ENCODE measurements around the gene OR6N1. TPM values are rescaled to one million over a fixed set of nuclear protein-coding genes. Genes with fewer than 3 reads are reported as not detected.

The OR6N1 gene
- total and polyA plus RNA-seq, 5 donors from 2014 or later = not detected

DNA sequence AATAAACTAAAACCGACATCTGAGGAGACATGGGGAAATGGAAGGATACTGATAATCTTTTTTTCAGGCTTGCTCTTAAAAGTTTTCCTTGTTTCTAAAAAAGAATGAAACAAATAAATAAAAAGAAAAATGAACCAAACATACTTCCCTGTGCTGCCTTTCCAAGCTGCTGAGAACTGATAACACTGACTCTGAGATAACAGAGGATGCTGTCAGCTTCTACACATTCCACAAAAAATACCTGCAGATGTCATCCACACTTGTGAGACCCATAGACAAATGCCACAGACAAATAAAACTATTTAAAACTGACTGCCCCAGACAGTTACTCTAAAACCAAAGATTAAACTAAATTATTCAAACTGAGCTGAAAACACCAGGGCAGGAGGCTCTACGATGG is 39.5 kb downstream of the OR6N1 start:
- ATAC-seq (ENCODE audit: low read depth in 2 of 2) = no peak
- no peak for DNase-seq
- Mint-ChIP-seq H3K27me3 (peaks cover 26% of the 10 kb centered on the region), H3K27ac (peak overlapping the region in 1 of 3 donors; percentile 7), H3K9me3 (peaks cover 0 to 2% (median 0%) of the 10 kb centered on the region in 7 donors), H3K4me1 (no peaks in the 10 kb centered on the region), H3K36me3 (no peaks in the 10 kb centered on the region), H3K4me3 (no peak overlapping the region)
- Histone ChIP-seq H3K4me3 (ENCODE audit: low read depth, low read length) (no peak overlapping the region), H3K27ac (ENCODE audit: insufficient read depth, low read length, poor library complexity, severe bottlenecking) (no peak overlapping the region), H3K4me1 (ENCODE audit: control insufficient read depth, insufficient read depth, low read length, poor library complexity, severe bottlenecking) (no peaks in the 10 kb centered on the region), H3K9me3 (ENCODE audit: control insufficient read depth in 2 of 2, low read length in 2 of 2) (no peaks in the 10 kb centered on the region), H3K27me3 (ENCODE audit: control insufficient read depth, insufficient read depth, low read length) (peaks cover 8% of the 10 kb centered on the region), H3K36me3 (ENCODE audit: control insufficient read depth, insufficient read depth, low read length) (no peaks in the 10 kb centered on the region)

DNA sequence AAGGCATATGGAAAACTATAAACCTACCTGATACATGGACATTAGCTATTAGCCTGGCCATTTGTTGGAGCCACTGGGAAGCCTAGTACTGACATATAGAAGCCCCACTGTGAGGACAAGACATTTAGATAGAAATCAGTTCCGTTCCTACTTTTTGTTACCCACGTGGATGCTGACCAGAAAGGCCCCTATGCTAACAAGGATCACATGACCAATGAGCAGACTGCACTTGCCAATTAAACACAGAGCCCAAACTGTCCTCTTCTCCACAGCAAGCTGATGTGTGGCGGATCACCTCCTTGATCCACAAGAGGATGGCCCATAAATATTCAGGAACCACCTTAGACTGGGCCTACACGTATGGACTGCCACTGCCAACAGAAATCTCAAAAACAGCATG is 40.3 kb downstream of the OR6N1 start:
- Mint-ChIP-seq H3K4me1 (no peaks in the 10 kb centered on the region), H3K36me3 (no peaks in the 10 kb centered on the region), H3K9me3 (no peaks in the 10 kb centered on the region), H3K27me3 (peaks cover 26% of the 10 kb centered on the region), H3K4me3 (no peak overlapping the region), H3K27ac (no peak overlapping the region)
- Histone ChIP-seq H3K9me3 (ENCODE audit: control insufficient read depth in 2 of 2, low read length in 2 of 2) (no peaks in the 10 kb centered on the region), H3K4me3 (ENCODE audit: low read depth, low read length) (no peak overlapping the region), H3K4me1 (ENCODE audit: control insufficient read depth, insufficient read depth, low read length, poor library complexity, severe bottlenecking) (no peaks in the 10 kb centered on the region), H3K36me3 (ENCODE audit: control insufficient read depth, insufficient read depth, low read length) (no peaks in the 10 kb centered on the region), H3K27ac (ENCODE audit: insufficient read depth, low read length, poor library complexity, severe bottlenecking) (no peak overlapping the region), H3K27me3 (ENCODE audit: control insufficient read depth, insufficient read depth, low read length) (peaks cover 8% of the 10 kb centered on the region)
- DNase-seq (no peak), ATAC-seq (ENCODE audit: low read depth in 2 of 2) (no peak)

DNA sequence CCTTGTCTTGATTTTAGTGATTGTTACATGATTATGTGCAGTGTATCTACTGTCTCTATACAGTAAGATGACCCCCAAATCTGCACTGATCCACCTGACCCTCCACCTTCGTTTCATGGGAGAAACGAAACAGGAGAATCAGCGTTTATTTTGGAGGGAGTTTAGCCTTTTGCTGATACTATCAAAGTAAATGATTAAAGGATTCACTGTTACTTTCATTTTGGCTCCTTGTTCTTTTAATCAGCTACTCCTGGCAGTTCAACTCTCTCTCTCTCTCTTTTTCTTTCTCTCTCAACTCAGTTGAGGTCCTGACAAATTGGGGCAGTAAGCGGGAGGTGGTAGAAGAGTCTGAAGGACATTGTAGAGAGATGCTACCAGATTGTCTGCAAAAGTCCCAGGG is 41.5 kb downstream of the OR6N1 start:
- ATAC-seq (ENCODE audit: low read depth in 2 of 2) (no peak), DNase-seq (no peak)
- Mint-ChIP-seq H3K36me3 (no peaks in the 10 kb centered on the region), H3K27ac (no peak overlapping the region), H3K4me1 (no peaks in the 10 kb centered on the region), H3K9me3 (no peaks in the 10 kb centered on the region), H3K4me3 (no peak overlapping the region), H3K27me3 (peaks cover 26% of the 10 kb centered on the region)
- H3K9me3 ChIP-seq (ENCODE audit: control insufficient read depth in 2 of 2, low read length in 2 of 2) = no peaks in the 10 kb centered on the region
- H3K27ac ChIP-seq (ENCODE audit: insufficient read depth, low read length, poor library complexity, severe bottlenecking) = no peak overlapping the region
- no peaks in the 10 kb centered on the region for H3K4me1 ChIP-seq (ENCODE audit: control insufficient read depth, insufficient read depth, low read length, poor library complexity, severe bottlenecking)
- no peak overlapping the region for H3K4me3 ChIP-seq (ENCODE audit: low read depth, low read length)
- H3K27me3 ChIP-seq (ENCODE audit: control insufficient read depth, insufficient read depth, low read length) = peaks cover 14% of the 10 kb centered on the region
- no peaks in the 10 kb centered on the region for H3K36me3 ChIP-seq (ENCODE audit: control insufficient read depth, insufficient read depth, low read length)

DNA sequence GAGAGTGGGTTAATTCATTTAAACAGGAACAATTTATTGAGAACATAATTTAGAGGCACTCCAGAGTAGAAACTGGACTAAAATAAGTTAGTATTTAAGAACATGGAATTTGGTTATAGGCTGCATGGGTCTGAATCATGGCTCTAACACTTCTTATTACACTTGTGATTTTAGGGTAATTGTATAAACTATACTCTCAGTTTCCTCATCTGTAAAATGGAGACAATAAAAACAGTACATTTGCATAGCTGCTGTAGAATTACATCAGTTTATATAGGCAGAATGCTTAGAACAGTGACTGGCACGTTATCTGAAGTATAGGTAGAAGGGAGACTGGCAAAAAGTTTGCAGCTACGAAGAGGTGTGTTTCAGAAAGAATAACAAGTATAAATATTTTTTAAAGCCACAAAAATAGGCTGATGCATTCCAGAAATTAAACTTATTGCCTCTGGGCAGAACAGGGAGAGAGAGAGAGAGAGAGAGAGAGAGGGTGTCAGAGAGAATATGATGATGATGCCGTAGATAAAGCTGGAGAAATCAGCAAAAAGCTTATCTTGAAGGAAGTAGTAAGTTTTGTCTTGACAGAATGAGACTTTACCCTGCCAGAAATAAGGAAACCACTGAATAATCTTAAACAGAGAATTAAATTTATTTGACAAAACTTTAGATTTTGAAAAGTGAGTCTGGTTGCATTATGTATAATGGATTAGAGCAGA is 43.3 kb downstream of the OR6N1 start:
- Histone ChIP-seq H3K27ac (ENCODE audit: insufficient read depth, low read length, poor library complexity, severe bottlenecking) (no peak overlapping the region), H3K27me3 (ENCODE audit: control insufficient read depth, insufficient read depth, low read length) (peaks cover 14% of the 10 kb centered on the region), H3K4me1 (ENCODE audit: control insufficient read depth, insufficient read depth, low read length, poor library complexity, severe bottlenecking) (no peaks in the 10 kb centered on the region), H3K9me3 (ENCODE audit: control insufficient read depth in 2 of 2, low read length in 2 of 2) (no peaks in the 10 kb centered on the region), H3K4me3 (ENCODE audit: low read depth, low read length) (no peak overlapping the region), H3K36me3 (ENCODE audit: control insufficient read depth, insufficient read depth, low read length) (no peaks in the 10 kb centered on the region)
- no peak for ATAC-seq (ENCODE audit: low read depth in 2 of 2)
- H3K4me3 Mint-ChIP-seq = no peak overlapping the region
- no peak for DNase-seq
- peaks cover 0 to 1% (median 0%) of the 10 kb centered on the region in 7 donors for H3K9me3 Mint-ChIP-seq
- no peaks in the 10 kb centered on the region for H3K4me1 Mint-ChIP-seq
- H3K36me3 Mint-ChIP-seq = no peaks in the 10 kb centered on the region
- H3K27me3 Mint-ChIP-seq = peaks cover 22% of the 10 kb centered on the region
- H3K27ac Mint-ChIP-seq = no peak overlapping the region

DNA sequence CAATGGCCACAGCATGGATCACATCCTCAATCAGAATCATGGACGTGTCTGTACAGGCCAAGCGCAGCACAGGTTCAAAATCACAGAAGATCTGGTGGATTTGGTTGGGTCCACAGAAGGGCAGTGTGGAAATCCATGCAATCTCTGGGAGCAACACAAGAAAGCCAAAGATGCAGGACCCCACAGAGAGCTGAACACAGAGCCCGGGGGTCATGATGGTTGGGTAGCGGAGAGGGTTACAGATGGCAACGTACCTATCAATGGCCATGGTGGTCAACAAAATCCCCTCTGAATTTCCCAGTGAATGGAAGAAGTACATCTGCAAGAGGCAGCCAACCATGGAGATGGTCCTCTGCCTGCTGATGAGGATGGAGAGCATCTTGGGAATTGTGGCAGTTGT is 47.6 kb downstream of the OR6N1 start:
- H3K36me3 Mint-ChIP-seq = no peaks in the 10 kb centered on the region

DNA sequence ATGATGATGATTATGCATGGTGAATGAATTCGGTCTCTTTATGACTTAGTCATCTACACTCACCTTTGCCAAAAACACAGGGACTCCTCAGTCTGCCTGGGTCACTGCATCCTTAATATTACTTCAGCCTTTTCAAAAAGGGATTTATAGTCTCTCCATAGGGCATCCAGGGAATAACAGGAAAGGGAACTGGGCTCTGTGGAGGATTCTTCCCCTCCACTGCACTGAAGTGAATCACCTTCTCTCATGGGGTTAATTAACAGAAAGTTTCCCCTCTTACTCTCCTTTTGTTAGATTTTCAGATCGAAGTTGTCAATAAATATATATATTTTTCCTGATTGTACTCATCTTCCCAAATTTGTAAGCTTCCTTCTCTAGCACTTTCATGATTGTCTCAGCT is 51.4 kb downstream of the OR6N1 start, which contains the start of gene OR6K3:
OR6K3 (minus strand) TSS at position 101 of the 400 bp plus-strand sequence. CDS start 2,605 bp downstream, outside the sequence.
- peaks cover 0 to 2% (median 0%) of the 10 kb centered on the region in 7 donors for H3K9me3 Mint-ChIP-seq
- H3K9me3 ChIP-seq (ENCODE audit: control insufficient read depth in 2 of 2, low read length in 2 of 2) = no peaks in the 10 kb centered on the region
- no peaks in the 10 kb centered on the region for H3K4me1 ChIP-seq (ENCODE audit: control insufficient read depth, insufficient read depth, low read length, poor library complexity, severe bottlenecking)
- no peaks in the 10 kb centered on the region for H3K36me3 Mint-ChIP-seq
- no peak for ATAC-seq (ENCODE audit: low read depth in 2 of 2)
- DNase-seq = no peak
- peaks cover 7% of the 10 kb centered on the region for H3K27me3 ChIP-seq (ENCODE audit: control insufficient read depth, insufficient read depth, low read length)
- H3K27ac Mint-ChIP-seq = no peak within 1 kb of the TSS
- H3K4me3 ChIP-seq (ENCODE audit: low read depth, low read length) = no peak within 1 kb of the TSS
- no peaks in the 10 kb centered on the region for H3K4me1 Mint-ChIP-seq
- H3K4me3 Mint-ChIP-seq = no peak within 1 kb of the TSS
- no peaks in the 10 kb centered on the region for H3K36me3 ChIP-seq (ENCODE audit: control insufficient read depth, insufficient read depth, low read length)
- H3K27ac ChIP-seq (ENCODE audit: insufficient read depth, low read length, poor library complexity, severe bottlenecking) = no peak within 1 kb of the TSS
- peaks cover 15% of the 10 kb centered on the region for H3K27me3 Mint-ChIP-seq

More for the DNA sequence above, 47.6 kb downstream of the OR6N1 start:
- Histone ChIP-seq H3K27ac (ENCODE audit: insufficient read depth, low read length, poor library complexity, severe bottlenecking) (no peak overlapping the region), H3K27me3 (ENCODE audit: control insufficient read depth, insufficient read depth, low read length) (peaks cover 13% of the 10 kb centered on the region), H3K36me3 (ENCODE audit: control insufficient read depth, insufficient read depth, low read length) (no peaks in the 10 kb centered on the region), H3K4me3 (ENCODE audit: low read depth, low read length) (no peak overlapping the region), H3K4me1 (ENCODE audit: control insufficient read depth, insufficient read depth, low read length, poor library complexity, severe bottlenecking) (no peaks in the 10 kb centered on the region), H3K9me3 (ENCODE audit: control insufficient read depth in 2 of 2, low read length in 2 of 2) (no peaks in the 10 kb centered on the region)
- H3K4me1 Mint-ChIP-seq = no peaks in the 10 kb centered on the region
- H3K9me3 Mint-ChIP-seq = peaks cover 0 to 2% (median 0%) of the 10 kb centered on the region in 7 donors
- ATAC-seq (ENCODE audit: low read depth in 2 of 2) = no peak
- no peak overlapping the region for H3K27ac Mint-ChIP-seq
- no peak for DNase-seq
- peaks cover 22% of the 10 kb centered on the region for H3K27me3 Mint-ChIP-seq
- peak overlapping the region in 1 of 4 donors; percentile 52 for H3K4me3 Mint-ChIP-seq

DNA sequence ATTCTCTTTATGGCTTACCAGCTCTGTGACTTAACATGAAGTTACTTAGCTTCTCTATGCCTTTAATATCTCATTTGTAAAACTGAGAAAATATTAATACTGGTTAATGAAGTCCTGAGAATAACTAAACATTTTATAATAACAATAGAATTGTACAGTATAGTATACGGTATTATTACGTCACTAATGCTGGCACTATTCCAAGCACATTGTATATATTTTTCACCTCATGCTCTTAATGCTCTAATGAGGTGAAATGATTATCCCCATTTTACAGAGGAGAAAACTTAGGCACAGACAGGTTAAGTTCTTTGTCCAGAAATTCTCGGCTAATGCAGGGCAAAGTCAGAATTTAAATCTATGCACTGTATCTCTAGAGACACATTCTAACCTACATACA is 52.3 kb downstream of the OR6N1 start:
- H3K9me3 ChIP-seq (ENCODE audit: control insufficient read depth in 2 of 2, low read length in 2 of 2) = no peaks in the 10 kb centered on the region
- H3K27me3 Mint-ChIP-seq = peaks cover 23% of the 10 kb centered on the region
- H3K27ac Mint-ChIP-seq = no peak overlapping the region
- no peaks in the 10 kb centered on the region for H3K4me1 ChIP-seq (ENCODE audit: control insufficient read depth, insufficient read depth, low read length, poor library complexity, severe bottlenecking)
- H3K27me3 ChIP-seq (ENCODE audit: control insufficient read depth, insufficient read depth, low read length) = peaks cover 14% of the 10 kb centered on the region
- H3K4me3 Mint-ChIP-seq = no peak overlapping the region
- H3K4me1 Mint-ChIP-seq = no peaks in the 10 kb centered on the region
- H3K36me3 Mint-ChIP-seq = no peaks in the 10 kb centered on the region
- ATAC-seq (ENCODE audit: low read depth in 2 of 2) = no peak
- H3K36me3 ChIP-seq (ENCODE audit: control insufficient read depth, insufficient read depth, low read length) = no peaks in the 10 kb centered on the region
- DNase-seq = no peak
- peaks cover 0 to 2% (median 0%) of the 10 kb centered on the region in 7 donors for H3K9me3 Mint-ChIP-seq
- no peak overlapping the region for H3K4me3 ChIP-seq (ENCODE audit: low read depth, low read length)
- H3K27ac ChIP-seq (ENCODE audit: insufficient read depth, low read length, poor library complexity, severe bottlenecking) = no peak overlapping the region

DNA sequence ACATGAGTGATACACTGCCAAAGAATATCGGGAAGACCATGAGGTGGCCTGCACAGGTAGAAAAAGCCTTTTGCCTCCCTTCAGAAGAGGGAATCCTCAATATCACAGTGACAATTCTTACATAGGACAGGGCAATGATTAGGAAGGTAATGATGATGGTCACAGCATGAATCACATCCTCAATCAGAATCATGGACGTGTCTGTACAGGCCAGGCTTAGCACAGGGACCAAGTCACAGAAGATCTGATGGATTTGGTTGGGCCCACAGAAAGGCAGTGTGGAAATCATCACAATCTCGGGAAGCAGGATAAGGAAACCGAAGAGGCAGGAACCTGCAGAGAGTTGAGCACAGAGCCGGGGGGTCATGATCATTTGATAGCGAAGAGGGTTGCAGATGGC is 54.7 kb downstream of the OR6N1 start:
- H3K4me3 ChIP-seq (ENCODE audit: low read depth, low read length) = no peak overlapping the region
- no peaks in the 10 kb centered on the region for H3K36me3 Mint-ChIP-seq
- DNase-seq (no peak), ATAC-seq (ENCODE audit: low read depth in 2 of 2) (no peak)
- H3K9me3 Mint-ChIP-seq = peaks cover 0 to 1% (median 0%) of the 10 kb centered on the region in 7 donors
- H3K4me1 Mint-ChIP-seq = no peaks in the 10 kb centered on the region
- H3K27me3 Mint-ChIP-seq = peaks cover 23% of the 10 kb centered on the region
- H3K4me3 Mint-ChIP-seq = no peak overlapping the region
- H3K27ac Mint-ChIP-seq = no peak overlapping the region
- H3K27ac ChIP-seq (ENCODE audit: insufficient read depth, low read length, poor library complexity, severe bottlenecking) = no peak overlapping the region
- H3K9me3 ChIP-seq (ENCODE audit: control insufficient read depth in 2 of 2, low read length in 2 of 2) = no peaks in the 10 kb centered on the region
- H3K27me3 ChIP-seq (ENCODE audit: control insufficient read depth, insufficient read depth, low read length) = peaks cover 17% of the 10 kb centered on the region
- no peaks in the 10 kb centered on the region for H3K36me3 ChIP-seq (ENCODE audit: control insufficient read depth, insufficient read depth, low read length)
- no peaks in the 10 kb centered on the region for H3K4me1 ChIP-seq (ENCODE audit: control insufficient read depth, insufficient read depth, low read length, poor library complexity, severe bottlenecking)
